Activated naive CD8-positive, alpha-beta T cell treated with anti-CD3 and anti-CD28 coated beads, Interleukin-2, amount 10 ng/mL, durations not matched to agents 7 days and 5 days (primary cell): Measurements from ENCODE around the gene GCNT1. TPM values are rescaled to one million over a fixed set of nuclear protein-coding genes. Genes with fewer than 3 reads are reported as not detected.
"Not testable (repeated sequence)": the region's sequence is repeated elsewhere in the genome, so short reads cannot be mapped to it uniquely, and the experiment has no call there.

Experiments
- ATAC-seq: fragments of 150-1000 bp; cut with Tn5 transposase; one replicate; pipeline ENCODE4 v1.10.0; 2021; ENCODE audit warnings: low read depth, moderate library complexity
- POLR2A ChIA-PET: fragments of 350-600 bp; sonication (Branson Sonifier 250); formaldehyde crosslinking; loops from one replicate; lab custom pipeline; 2021; ENCODE audit warnings: antibody characterized with exemption; lab: Charles Lee
- DNase-seq: peaks from one replicate; pipeline ENCODE4 v3.0.0; 2021
- H3K27ac Mint-ChIP-seq: one replicate; pipeline ENCODE4 v1.8.0; 2022; ENCODE audit warnings: mild to moderate bottlenecking, mixed read lengths
- H3K27me3 Mint-ChIP-seq: one replicate; pipeline ENCODE4 v1.8.0; 2022; ENCODE audit warnings: mild to moderate bottlenecking, moderate library complexity, mixed read lengths
- H3K36me3 Mint-ChIP-seq: one replicate; pipeline ENCODE4 v1.8.0; 2021; ENCODE audit warnings: mild to moderate bottlenecking, mixed read lengths
- H3K4me1 Mint-ChIP-seq: one replicate; pipeline ENCODE4 v1.8.0; 2021; ENCODE audit warnings: mixed read lengths
- H3K4me3 Mint-ChIP-seq: one replicate; pipeline ENCODE4 v1.8.0; 2022; ENCODE audit warnings: mild to moderate bottlenecking, moderate library complexity, mixed read lengths
- H3K9me3 Mint-ChIP-seq: one replicate; pipeline ENCODE4 v1.8.0; 2021; ENCODE audit warnings: mixed read lengths
- total RNA-seq, 2 experiments: library from RNA; stranded (reverse); gene quantifications; one replicate each; pipeline ENCODE4 v1.2.3, GENCODE V29; 2021

The GCNT1 gene
- total RNA-seq, 2 experiments from 2014 or later: 10.9 to 11.1 TPM

GRCh38 chr9:76479337-76479736 lies 20.4 kb downstream of the GCNT1 start:
- ATAC-seq, H3K9me3 Mint-ChIP-seq, DNase-seq, H3K27me3 Mint-ChIP-seq, H3K4me3 Mint-ChIP-seq, POLR2A ChIA-PET, H3K27ac Mint-ChIP-seq, H3K4me1 Mint-ChIP-seq: not testable (repeated sequence)
- H3K36me3 Mint-ChIP-seq: peaks cover 29% of the 10 kb centered on the region

GRCh38 chr9:76486151-76486550 lies 27.2 kb downstream of the GCNT1 start:
- DNase-seq (no peak), ATAC-seq (no peak)
- Mint-ChIP-seq H3K4me1 (peaks cover 7% of the 10 kb centered on the region), H3K9me3 (no peaks in the 10 kb centered on the region), H3K4me3 (no peak overlapping the region), H3K36me3 (peaks cover 14% of the 10 kb centered on the region), H3K27ac (no peak overlapping the region), H3K27me3 (no peaks in the 10 kb centered on the region)
- POLR2A ChIA-PET: interaction anchor here (0.5 kb wide), 1 partner anchor 1020 kb away, joined by 3 read pairs; no protein-coding TSS in a partner anchor

- POLR2A ChIA-PET: no interaction called here
- peaks cover 4% of the 10 kb centered on the region for H3K4me1 Mint-ChIP-seq
- ATAC-seq (no peak), DNase-seq (no peak)
- H3K27me3 Mint-ChIP-seq: no peaks in the 10 kb centered on the region
- peaks cover 20% of the 10 kb centered on the region for H3K36me3 Mint-ChIP-seq
- no peak overlapping the region for H3K4me3 Mint-ChIP-seq
- H3K27ac Mint-ChIP-seq: no peak overlapping the region
- peaks cover under 1% of the 10 kb centered on the region for H3K9me3 Mint-ChIP-seq
Measured at GRCh38 chr9:76490249-76490990, 31.4 kb downstream of the GCNT1 start.

- peaks cover 18% of the 10 kb centered on the region for H3K36me3 Mint-ChIP-seq
- not testable (repeated sequence) for DNase-seq
Measured at GRCh38 chr9:76491056-76491455, 32.1 kb downstream of the GCNT1 start.

GRCh38 chr9:76493496-76493895 lies 34.5 kb downstream of the GCNT1 start:
- POLR2A ChIA-PET, ATAC-seq, DNase-seq, H3K9me3 Mint-ChIP-seq, H3K27ac Mint-ChIP-seq, H3K4me1 Mint-ChIP-seq, H3K4me3 Mint-ChIP-seq, H3K27me3 Mint-ChIP-seq: not testable (repeated sequence)
- peaks cover 15% of the 10 kb centered on the region for H3K36me3 Mint-ChIP-seq

More at GRCh38 chr9:76491056-76491455, 32.1 kb downstream of the GCNT1 start:
- H3K4me3 Mint-ChIP-seq, H3K4me1 Mint-ChIP-seq, ATAC-seq, H3K9me3 Mint-ChIP-seq, H3K27ac Mint-ChIP-seq, POLR2A ChIA-PET, H3K27me3 Mint-ChIP-seq: not testable (repeated sequence)

- Mint-ChIP-seq H3K27ac (peak overlapping the region; percentile 26), H3K36me3 (peaks cover 22% of the 10 kb centered on the region), H3K9me3 (peaks cover 3% of the 10 kb centered on the region), H3K4me3 (no peak overlapping the region), H3K27me3 (no peaks in the 10 kb centered on the region), H3K4me1 (peaks cover 2% of the 10 kb centered on the region)
- no peak for DNase-seq
- ATAC-seq: no peak
- POLR2A ChIA-PET: no interaction called here
Measured at GRCh38 chr9:76500061-76500460, 41.1 kb downstream of the GCNT1 start.

- peaks cover 2% of the 10 kb centered on the region for H3K4me1 Mint-ChIP-seq
- ATAC-seq (no peak), DNase-seq (no peak)
- POLR2A ChIA-PET: no interaction called here
- H3K4me3 Mint-ChIP-seq: no peak overlapping the region
- no peaks in the 10 kb centered on the region for H3K27me3 Mint-ChIP-seq
- peaks cover 22% of the 10 kb centered on the region for H3K36me3 Mint-ChIP-seq
- no peak overlapping the region for H3K27ac Mint-ChIP-seq
- no peaks in the 10 kb centered on the region for H3K9me3 Mint-ChIP-seq
Measured at GRCh38 chr9:76502746-76503145, 43.8 kb downstream of the GCNT1 start.

- POLR2A ChIA-PET: no interaction called here
Measured at GRCh38 chr9:76510041-76510440, 51.1 kb downstream of the GCNT1 start.

GRCh38 chr9:76510446-76510845 lies 51.5 kb downstream of the GCNT1 start:
- Mint-ChIP-seq H3K36me3 (peaks cover 2% of the 10 kb centered on the region), H3K27ac (no peak overlapping the region)
- POLR2A ChIA-PET: no interaction called here

More at GRCh38 chr9:76510041-76510440, 51.1 kb downstream of the GCNT1 start:
- Mint-ChIP-seq H3K27ac (no peak overlapping the region), H3K4me1 (no peaks in the 10 kb centered on the region), H3K4me3 (no peak overlapping the region), H3K27me3 (peaks cover 15% of the 10 kb centered on the region), H3K9me3 (peaks cover 7% of the 10 kb centered on the region), H3K36me3 (peaks cover 2% of the 10 kb centered on the region)
- DNase-seq (no peak), ATAC-seq (no peak)

GRCh38 chr9:76512826-76513225 lies 53.8 kb downstream of the GCNT1 start:
- DNase-seq (no peak), ATAC-seq (no peak)
- Mint-ChIP-seq H3K4me1 (peaks cover 1% of the 10 kb centered on the region), H3K4me3 (no peak overlapping the region), H3K36me3 (no peaks in the 10 kb centered on the region), H3K27ac (no peak overlapping the region), H3K9me3 (peaks cover 7% of the 10 kb centered on the region), H3K27me3 (peaks cover 20% of the 10 kb centered on the region)
- POLR2A ChIA-PET: no interaction called here

More at GRCh38 chr9:76510446-76510845, 51.5 kb downstream of the GCNT1 start:
- H3K4me3 Mint-ChIP-seq: no peak overlapping the region
- no peak for ATAC-seq
- DNase-seq: no peak
- peaks cover 7% of the 10 kb centered on the region for H3K9me3 Mint-ChIP-seq
- peaks cover 19% of the 10 kb centered on the region for H3K27me3 Mint-ChIP-seq
- no peaks in the 10 kb centered on the region for H3K4me1 Mint-ChIP-seq

- DNase-seq (no peak), ATAC-seq (no peak)
- no peak overlapping the region for H3K4me3 Mint-ChIP-seq
- H3K27ac Mint-ChIP-seq: no peak overlapping the region
- H3K27me3 Mint-ChIP-seq: peaks cover 20% of the 10 kb centered on the region
- POLR2A ChIA-PET: no interaction called here
- H3K9me3 Mint-ChIP-seq: peaks cover 5% of the 10 kb centered on the region
- peaks cover 1% of the 10 kb centered on the region for H3K4me1 Mint-ChIP-seq
- no peaks in the 10 kb centered on the region for H3K36me3 Mint-ChIP-seq
Measured at GRCh38 chr9:76516350-76516749, 57.4 kb downstream of the GCNT1 start.

GRCh38 chr9:76516871-76517270 lies 57.9 kb downstream of the GCNT1 start:
- Mint-ChIP-seq H3K4me1 (peaks cover 1% of the 10 kb centered on the region), H3K27me3 (peaks cover 18% of the 10 kb centered on the region), H3K4me3 (no peak overlapping the region), H3K9me3 (peaks cover 5% of the 10 kb centered on the region), H3K36me3 (no peaks in the 10 kb centered on the region), H3K27ac (no peak overlapping the region)
- DNase-seq: no peak
- ATAC-seq: no peak
- POLR2A ChIA-PET: no interaction called here

- Mint-ChIP-seq H3K27ac (no peak overlapping the region), H3K4me3 (no peak overlapping the region), H3K9me3 (no peaks in the 10 kb centered on the region), H3K36me3 (no peaks in the 10 kb centered on the region), H3K27me3 (peaks cover 15% of the 10 kb centered on the region), H3K4me1 (peaks cover 1% of the 10 kb centered on the region)
- DNase-seq: no peak
- POLR2A ChIA-PET: no interaction called here
- no peak for ATAC-seq
Measured at GRCh38 chr9:76519075-76519835, 60.3 kb downstream of the GCNT1 start.
